Pancreas (tissue), 10 donors: ENCODE measurements around the gene NKX6-1. TPM values are rescaled to one million over a fixed set of nuclear protein-coding genes. Genes with fewer than 3 reads are reported as not detected.

Experiments used
- ATAC-seq, 4 donors: fragments of 200-7000 bp; cut with Tn5 transposase; one replicate each; pipeline versions ENCODE4 v1.8.0 to v1.9.1; 2020; ENCODE audit warnings: mild to moderate bottlenecking in 4 of 4, moderate library complexity in 4 of 4
- DNase-seq, 6 donors: peaks; one replicate each; pipeline ENCODE4 v3.0.0-alpha.2; 2020
- FAIRE-seq: peaks from 2 replicates; lab custom pipeline; 2012; peaks lifted over from hg19 to GRCh38; lab: Jason Lieb, UNC
- H3K27ac ChIP-seq, 4 donors: fragments of 200-600 bp; sonication (generic); 1 replicate in 3 of 4; 2 replicates in 1 of 4; pipeline versions ENCODE4 v1.5.0 to v1.8.0; 2020
- H3K27me3 ChIP-seq, 4 donors: fragments of 200-600 bp; one replicate each; pipeline ENCODE4 v1.8.0; 2021
- H3K36me3 ChIP-seq, 3 donors: fragments of 200-600 bp; sonication (generic) in 1 of 3; one replicate each; pipeline versions ENCODE4 v1.5.0 to v1.8.0; 2020 to 2021
- H3K4me1 ChIP-seq, 3 donors: fragments of 200-600 bp; one replicate each; pipeline ENCODE4 v1.8.0; 2021
- H3K4me3 ChIP-seq, 4 donors: fragments of 200-600 bp; sonication (generic) in 2 of 4; one replicate each; pipeline versions ENCODE4 v1.5.0 to v1.8.0; 2020 to 2021
- H3K9me3 ChIP-seq, 4 donors: fragments of 200-600 bp; one replicate each; pipeline ENCODE4 v1.8.0; 2021
- CTCF ChIP-seq, 4 donors: fragments of 200-600 bp; sonication (generic) in 3 of 4; IDR thresholded peaks; one replicate each; pipeline versions ENCODE4 v1.5.0 to v1.8.0; 2021; ENCODE audit warnings: antibody characterized with exemption in 4 of 4
- WGBS, 2 donors: extraction: QIAGEN DNeasy Blood & Tissue Kit; methylation state at CpG; one replicate each; pipeline ENCODE4 v1.1.7; 2013; 5-methylcytosine and 5-hydroxymethylcytosine counted together
- intact Hi-C, 3 donors: fragments of 100-400 bp; cut with DNase I; formaldehyde crosslinking; loops; one replicate each; pipeline versions ENCODE4 v1.11.1 to v1.14.2; 2022
- polyA plus RNA-seq, 2 donors: library from polyadenylated mRNA; stranded (reverse); fragments of 200-250 nt; gene quantifications; one replicate each; pipeline ENCODE4 v1.2.3, GENCODE V29; 2013
- total RNA-seq, 6 donors: library from RNA; stranded (reverse); fragmentation: NEBNext Ultra II Directional in 4 of 6; extraction: Animal tissue kit (Norgen Biotek cat#: 25700) in 4 of 6; gene quantifications; one replicate each; pipeline versions ENCODE4 v1.2.1 to v1.2.4, GENCODE V29; 2021 to 2023
- donor health status: healthy with polysubstance abuse.
- donor health status: DM: no; HTN: no; CAD: no; lungs with moderate emphysema.
- donor health status: DM: no; HTN: no; CAD: no.
- donor health status: control.
- donor health status: control.
- donor health status: Bipolar disorder and iron deficiency.
- donor health status: DM: yes; HTN: yes; CAD: no.
- donor health status: DM: no; HTN: no; CAD: no.
- donor health status: DM: no; HTN: no; CAD: no.
- donor health status: DM: yes; HTN: yes; CAD: no.

Gene NKX6-1
- total and polyA plus RNA-seq, 8 donors: 3.1 to 19.2 (median 7.4) TPM

- no peak overlapping the region for H3K27ac ChIP-seq
- TF ChIP-seq CTCF (IDR thresholded peaks at IDR 0.05): no peak
- H3K36me3 ChIP-seq: no peaks in the 10 kb centered on the region
- H3K9me3 ChIP-seq: no peaks in the 10 kb centered on the region
- H3K27me3 ChIP-seq: no peaks in the 10 kb centered on the region
- FAIRE-seq (no peak), DNase-seq (no peak), ATAC-seq (no peak)
- no peaks in the 10 kb centered on the region for H3K4me1 ChIP-seq
- no peak overlapping the region for H3K4me3 ChIP-seq
- 61 to 64% methylated on average over 4 of the region's 4 CpGs for WGBS, 2 donors
- intact Hi-C loops: no loop called here
Measured at GRCh38 chr4:84470204-84470785, 28.8 kb downstream of the NKX6-1 start.

GRCh38 chr4:84467601-84468000 is 31.5 kb downstream of the NKX6-1 start:
- DNase-seq (no peak), ATAC-seq (no peak), FAIRE-seq (no peak)
- H3K36me3 ChIP-seq: no peaks in the 10 kb centered on the region
- intact Hi-C loops: no loop called here
- no peaks in the 10 kb centered on the region for H3K4me1 ChIP-seq
- H3K9me3 ChIP-seq: no peaks in the 10 kb centered on the region
- no peaks in the 10 kb centered on the region for H3K27me3 ChIP-seq
- H3K4me3 ChIP-seq: no peak overlapping the region
- TF ChIP-seq CTCF (IDR thresholded peaks at IDR 0.05): no peak
- WGBS, 2 donors: 41 to 48% methylated on average over 3 of the region's 3 CpGs
- no peak overlapping the region for H3K27ac ChIP-seq

- TF ChIP-seq CTCF (IDR thresholded peaks at IDR 0.05): no peak
- Histone ChIP-seq H3K36me3 (no peaks in the 10 kb centered on the region), H3K4me1 (no peaks in the 10 kb centered on the region), H3K9me3 (no peaks in the 10 kb centered on the region), H3K27ac (no peak overlapping the region), H3K27me3 (no peaks in the 10 kb centered on the region), H3K4me3 (no peak overlapping the region)
- 76 to 83% methylated on average over 1 of the region's 1 CpG for WGBS, 2 donors
- DNase-seq (no peak), FAIRE-seq (no peak), ATAC-seq (no peak)
- intact Hi-C loops: no loop called here
Measured at GRCh38 chr4:84459783-84460182, 39.3 kb downstream of the NKX6-1 start.

GRCh38 chr4:84456157-84456556 is 42.9 kb downstream of the NKX6-1 start:
- H3K4me3 ChIP-seq: no peak overlapping the region
- ATAC-seq: peak in 1 of 4 donors; percentile 62
- DNase-seq: no peak
- no peaks in the 10 kb centered on the region for H3K27me3 ChIP-seq
- WGBS, 2 donors: 59 to 78% methylated on average over 4 of the region's 4 CpGs
- intact Hi-C loops: no loop called here
- no peaks in the 10 kb centered on the region for H3K36me3 ChIP-seq
- H3K27ac ChIP-seq: no peak overlapping the region
- H3K9me3 ChIP-seq: no peaks in the 10 kb centered on the region
- no peaks in the 10 kb centered on the region for H3K4me1 ChIP-seq
- TF ChIP-seq CTCF (IDR thresholded peaks at IDR 0.05): no peak
- no peak for FAIRE-seq

GRCh38 chr4:84455697-84456096 is 43.4 kb downstream of the NKX6-1 start:
- no peak for DNase-seq
- Histone ChIP-seq H3K4me3 (no peak overlapping the region), H3K27ac (no peak overlapping the region), H3K4me1 (no peaks in the 10 kb centered on the region), H3K27me3 (no peaks in the 10 kb centered on the region), H3K9me3 (no peaks in the 10 kb centered on the region), H3K36me3 (no peaks in the 10 kb centered on the region)
- peak in 2 of 4 donors; percentile 51 to 80 for ATAC-seq
- FAIRE-seq: no peak
- WGBS, 2 donors: 65 to 77% methylated on average over 3 of the region's 3 CpGs
- TF ChIP-seq CTCF (IDR thresholded peaks at IDR 0.05): no peak
- intact Hi-C loops: no loop called here
